Measurements from ENCODE around the gene SHROOM3.

Gene SHROOM3

DNA sequence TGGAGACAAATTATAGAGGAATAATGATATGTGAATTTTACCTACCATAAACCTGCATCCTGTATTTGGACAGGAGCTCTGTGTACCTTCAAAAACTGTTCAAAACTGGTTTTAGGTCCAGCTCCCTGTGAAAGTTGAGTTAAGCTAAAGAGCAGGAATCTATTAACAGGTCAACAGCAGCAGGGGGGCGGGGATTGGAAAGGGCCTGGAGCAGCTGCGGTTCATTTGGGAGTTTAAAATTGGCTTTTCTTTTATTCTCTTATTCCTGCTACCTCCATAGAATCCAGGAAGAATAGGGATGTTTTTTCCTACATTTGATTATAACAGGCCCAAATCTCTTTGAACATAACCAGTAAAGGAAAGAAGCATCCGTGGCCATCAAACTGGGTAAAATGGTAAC lies 23.8 kb downstream of the SHROOM3 start:
- DNase-seq (ENCODE audit: extremely low read depth, insufficient read length): no peak
- Histone ChIP-seq H3K4me3 (replicated peaks; ENCODE audit: low read depth, low read length) (no peak overlapping the region), H3K36me3 (ENCODE audit: control insufficient read depth, insufficient read depth, low read length) (no peaks in the 10 kb centered on the region), H3K27me3 (replicated peaks; ENCODE audit: control insufficient read depth, insufficient read depth, low read length) (no peaks in the 10 kb centered on the region)
- TF ChIP-seq, protein P1, sequence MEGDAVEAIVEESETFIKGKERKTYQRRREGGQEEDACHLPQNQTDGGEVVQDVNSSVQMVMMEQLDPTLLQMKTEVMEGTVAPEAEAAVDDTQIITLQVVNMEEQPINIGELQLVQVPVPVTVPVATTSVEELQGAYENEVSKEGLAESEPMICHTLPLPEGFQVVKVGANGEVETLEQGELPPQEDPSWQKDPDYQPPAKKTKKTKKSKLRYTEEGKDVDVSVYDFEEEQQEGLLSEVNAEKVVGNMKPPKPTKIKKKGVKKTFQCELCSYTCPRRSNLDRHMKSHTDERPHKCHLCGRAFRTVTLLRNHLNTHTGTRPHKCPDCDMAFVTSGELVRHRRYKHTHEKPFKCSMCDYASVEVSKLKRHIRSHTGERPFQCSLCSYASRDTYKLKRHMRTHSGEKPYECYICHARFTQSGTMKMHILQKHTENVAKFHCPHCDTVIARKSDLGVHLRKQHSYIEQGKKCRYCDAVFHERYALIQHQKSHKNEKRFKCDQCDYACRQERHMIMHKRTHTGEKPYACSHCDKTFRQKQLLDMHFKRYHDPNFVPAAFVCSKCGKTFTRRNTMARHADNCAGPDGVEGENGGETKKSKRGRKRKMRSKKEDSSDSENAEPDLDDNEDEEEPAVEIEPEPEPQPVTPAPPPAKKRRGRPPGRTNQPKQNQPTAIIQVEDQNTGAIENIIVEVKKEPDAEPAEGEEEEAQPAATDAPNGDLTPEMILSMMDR (IDR thresholded peaks at IDR 0.05; ENCODE audit: insufficient read depth, low read length, poor library complexity, severe bottlenecking): no peak

DNA sequence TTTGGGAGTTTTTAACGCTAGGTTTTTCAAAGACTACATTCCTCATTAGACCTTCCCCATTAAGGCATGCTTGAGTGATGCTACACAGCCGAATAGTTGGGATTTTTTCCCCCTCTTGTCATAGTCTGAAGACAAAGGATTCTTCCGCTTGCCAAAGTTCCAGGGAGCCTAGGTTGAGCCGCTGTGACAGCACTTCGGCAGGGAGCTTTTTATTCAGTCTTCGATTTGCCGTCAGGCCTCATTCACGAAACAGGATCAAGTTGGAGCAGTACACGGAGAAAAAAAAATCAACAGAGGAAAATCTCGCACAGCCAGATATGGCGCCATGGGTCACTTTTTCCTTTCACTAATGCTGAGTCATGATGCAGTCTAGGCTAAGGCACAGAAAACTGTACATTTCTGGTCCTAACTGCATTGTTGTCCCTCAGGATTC lies 24.3 kb downstream of the SHROOM3 start:
- H3K27me3 ChIP-seq (replicated peaks; ENCODE audit: control insufficient read depth, insufficient read depth, low read length): no peaks in the 10 kb centered on the region
- no peaks in the 10 kb centered on the region for H3K36me3 ChIP-seq (ENCODE audit: control insufficient read depth, insufficient read depth, low read length)
- H3K4me3 ChIP-seq (replicated peaks; ENCODE audit: low read depth, low read length): no peak overlapping the region
- no peak for DNase-seq (ENCODE audit: extremely low read depth, insufficient read length)
- TF ChIP-seq, protein P1 (IDR thresholded peaks at IDR 0.05; ENCODE audit: insufficient read depth, low read length, poor library complexity, severe bottlenecking): no peak

DNA sequence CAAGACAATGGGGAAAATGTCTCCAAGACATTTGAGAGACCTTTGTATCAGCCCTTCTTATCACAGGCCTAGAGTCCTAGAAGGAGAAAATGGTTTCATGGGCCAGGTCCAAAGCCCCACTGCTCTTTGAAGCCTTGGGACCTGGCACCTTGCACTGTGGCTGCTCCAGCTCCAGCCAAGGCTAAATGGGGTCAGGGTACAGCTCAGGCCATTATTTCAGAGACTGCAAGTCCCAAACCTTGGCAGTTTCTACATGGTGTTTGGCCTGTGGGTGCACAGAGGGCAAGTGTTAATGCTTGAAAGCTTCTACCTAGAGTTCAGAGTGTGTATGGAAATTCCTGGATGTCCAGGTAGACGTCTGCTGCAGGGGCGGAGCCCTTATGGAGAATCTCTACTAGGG lies 28.5 kb downstream of the SHROOM3 start:
- no peaks in the 10 kb centered on the region for H3K27me3 ChIP-seq (replicated peaks; ENCODE audit: control insufficient read depth, insufficient read depth, low read length)
- no peak for DNase-seq (ENCODE audit: extremely low read depth, insufficient read length)
- no peaks in the 10 kb centered on the region for H3K36me3 ChIP-seq (ENCODE audit: control insufficient read depth, insufficient read depth, low read length)
- H3K4me3 ChIP-seq (replicated peaks; ENCODE audit: low read depth, low read length): no peak overlapping the region
- TF ChIP-seq, protein P1 (IDR thresholded peaks at IDR 0.05; ENCODE audit: insufficient read depth, low read length, poor library complexity, severe bottlenecking): no peak

DNA sequence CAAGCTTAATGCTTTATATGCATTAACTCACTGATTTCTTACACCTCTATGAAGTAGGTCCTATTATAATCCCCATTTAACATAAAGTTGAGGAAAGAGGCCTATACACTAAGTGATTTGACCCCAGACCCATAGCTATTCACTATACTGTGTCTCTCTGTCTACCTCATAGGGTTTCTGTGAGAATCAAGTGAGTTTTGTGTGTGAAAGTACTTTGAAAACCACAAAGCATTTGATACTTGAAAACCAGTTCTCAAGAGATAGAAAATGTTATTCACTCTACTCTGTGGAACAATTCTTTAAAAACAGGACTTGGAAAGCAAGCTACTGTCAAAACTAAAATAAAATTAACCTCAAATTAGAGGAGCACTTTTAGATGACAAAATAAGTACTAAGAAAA lies 35.0 kb downstream of the SHROOM3 start:
- Histone ChIP-seq H3K4me3 (replicated peaks; ENCODE audit: low read depth, low read length) (no peak overlapping the region), H3K36me3 (ENCODE audit: control insufficient read depth, insufficient read depth, low read length) (no peaks in the 10 kb centered on the region), H3K27me3 (replicated peaks; ENCODE audit: control insufficient read depth, insufficient read depth, low read length) (no peaks in the 10 kb centered on the region)
- DNase-seq (ENCODE audit: extremely low read depth, insufficient read length): no peak
- TF ChIP-seq, protein P1 (IDR thresholded peaks at IDR 0.05; ENCODE audit: insufficient read depth, low read length, poor library complexity, severe bottlenecking): no peak

DNA sequence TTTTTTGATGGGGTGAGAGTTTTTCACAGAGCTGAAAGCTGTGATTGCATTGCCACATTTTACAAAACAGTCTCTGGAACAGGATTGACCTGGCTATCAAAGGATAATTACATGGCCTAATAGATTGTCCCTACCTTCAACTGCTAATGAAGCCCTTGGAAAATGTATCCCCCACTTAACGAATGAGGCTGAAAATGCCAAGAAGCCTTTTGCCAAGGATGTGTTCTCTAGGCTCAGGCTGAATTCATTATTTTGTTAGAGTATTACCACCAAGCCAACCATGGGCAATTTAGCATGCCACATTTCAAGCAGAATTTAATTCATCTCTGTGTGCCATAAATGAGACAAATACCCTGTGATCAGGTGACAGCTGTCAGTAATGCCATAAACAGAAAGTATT lies 35.5 kb downstream of the SHROOM3 start:
- no peaks in the 10 kb centered on the region for H3K27me3 ChIP-seq (replicated peaks; ENCODE audit: control insufficient read depth, insufficient read depth, low read length)
- H3K36me3 ChIP-seq (ENCODE audit: control insufficient read depth, insufficient read depth, low read length): no peaks in the 10 kb centered on the region
- TF ChIP-seq, protein P1 (IDR thresholded peaks at IDR 0.05; ENCODE audit: insufficient read depth, low read length, poor library complexity, severe bottlenecking): no peak
- no peak for DNase-seq (ENCODE audit: extremely low read depth, insufficient read length)
- H3K4me3 ChIP-seq (replicated peaks; ENCODE audit: low read depth, low read length): no peak overlapping the region

DNA sequence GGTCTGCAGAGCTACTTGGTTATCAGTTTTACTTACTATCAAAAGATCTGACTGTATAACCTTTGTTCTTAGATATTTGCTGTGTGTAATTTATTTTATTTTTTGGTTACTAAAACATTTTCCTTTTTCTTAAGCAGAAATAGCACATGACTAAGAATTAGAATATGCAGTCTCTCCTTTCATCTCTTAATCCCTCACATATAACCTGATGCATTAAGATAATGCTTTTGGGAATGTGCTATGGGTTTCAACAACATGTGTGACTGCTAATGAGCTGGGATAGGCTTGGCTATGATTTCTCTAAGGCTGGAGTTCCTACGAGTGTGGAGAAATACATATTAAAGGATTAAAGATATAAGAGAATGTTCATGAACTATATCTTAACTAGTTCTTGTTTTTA lies 41.5 kb downstream of the SHROOM3 start:
- TF ChIP-seq, protein P1 (IDR thresholded peaks at IDR 0.05; ENCODE audit: insufficient read depth, low read length, poor library complexity, severe bottlenecking): no peak
- Histone ChIP-seq H3K4me3 (replicated peaks; ENCODE audit: low read depth, low read length) (no peak overlapping the region), H3K27me3 (replicated peaks; ENCODE audit: control insufficient read depth, insufficient read depth, low read length) (no peaks in the 10 kb centered on the region; the same call in 1 of the 2 replicates), H3K36me3 (ENCODE audit: control insufficient read depth, insufficient read depth, low read length) (no peaks in the 10 kb centered on the region)
- no peak for DNase-seq (ENCODE audit: extremely low read depth, insufficient read length)

Data from GM06990 (cell line).